ENCODE measurements around the gene NINJ2. TPM values are rescaled to one million over a fixed set of nuclear protein-coding genes. Genes with fewer than 3 reads are reported as not detected.
A peak's percentile ranks its signal among the peaks of the same experiment; 100 is the strongest.
"Not testable (repeated sequence)": the region's sequence is repeated elsewhere in the genome, so short reads cannot be mapped to it uniquely, and the experiment has no call there.

Gene NINJ2
- 1 to 10 TPM; 2.1 to 4.2 TPM for total RNA-seq

DNA sequence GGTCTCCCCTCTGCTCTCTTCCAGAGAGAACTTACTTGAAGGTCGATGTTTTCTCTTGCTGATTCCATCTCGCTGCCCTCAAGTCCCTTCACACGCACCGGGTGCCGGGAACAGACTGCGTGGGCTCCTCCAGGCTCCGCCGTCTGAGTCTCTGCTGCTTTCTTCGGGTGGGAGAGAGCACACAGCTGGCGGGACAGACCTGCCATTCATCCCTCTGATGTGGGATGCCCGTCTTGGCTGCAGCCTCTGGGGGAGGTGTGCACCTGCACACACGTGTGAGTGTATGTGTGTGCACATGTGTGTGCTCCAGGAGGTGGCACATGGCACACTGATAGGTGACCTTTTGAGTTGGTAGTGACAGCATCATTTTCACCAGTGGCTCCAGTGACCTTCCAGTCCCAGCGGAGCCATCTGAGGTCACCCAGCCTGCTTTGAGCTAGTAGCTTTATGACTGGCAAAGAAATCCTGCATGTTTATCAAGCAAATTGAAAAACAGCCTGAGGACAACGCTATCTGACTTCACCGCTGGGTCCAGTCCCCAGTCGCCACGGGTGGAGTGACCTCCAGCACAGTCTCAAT, at the start of gene NINJ2:
TSS of gene NINJ2 (minus strand) at position 153 of the 579 bp plus-strand sequence. CDS start at position 68, 85 bp downstream.
- H3K9ac ChIP-seq (ENCODE audit: low read depth in 2 of 2, low read length in 2 of 2), result peak within 1 kb of the TSS in 1 of 2 donors; percentile 14
- no peak within 1 kb of the TSS for H3K4me3 ChIP-seq
- no peaks in the 10 kb centered on the region for H3K9me3 ChIP-seq
- no peak for DNase-seq
- H3K4me1 ChIP-seq, result no peaks in the 10 kb centered on the region
- no peaks in the 10 kb centered on the region for H3K27me3 ChIP-seq
- intact Hi-C loops (cut with DNase I), result no loop called here
- H3K36me3 ChIP-seq, result no peaks in the 10 kb centered on the region
- no peak within 1 kb of the TSS for H3K27ac ChIP-seq
- no peak for TF ChIP-seq CTCF (IDR thresholded peaks at IDR 0.05)

DNA sequence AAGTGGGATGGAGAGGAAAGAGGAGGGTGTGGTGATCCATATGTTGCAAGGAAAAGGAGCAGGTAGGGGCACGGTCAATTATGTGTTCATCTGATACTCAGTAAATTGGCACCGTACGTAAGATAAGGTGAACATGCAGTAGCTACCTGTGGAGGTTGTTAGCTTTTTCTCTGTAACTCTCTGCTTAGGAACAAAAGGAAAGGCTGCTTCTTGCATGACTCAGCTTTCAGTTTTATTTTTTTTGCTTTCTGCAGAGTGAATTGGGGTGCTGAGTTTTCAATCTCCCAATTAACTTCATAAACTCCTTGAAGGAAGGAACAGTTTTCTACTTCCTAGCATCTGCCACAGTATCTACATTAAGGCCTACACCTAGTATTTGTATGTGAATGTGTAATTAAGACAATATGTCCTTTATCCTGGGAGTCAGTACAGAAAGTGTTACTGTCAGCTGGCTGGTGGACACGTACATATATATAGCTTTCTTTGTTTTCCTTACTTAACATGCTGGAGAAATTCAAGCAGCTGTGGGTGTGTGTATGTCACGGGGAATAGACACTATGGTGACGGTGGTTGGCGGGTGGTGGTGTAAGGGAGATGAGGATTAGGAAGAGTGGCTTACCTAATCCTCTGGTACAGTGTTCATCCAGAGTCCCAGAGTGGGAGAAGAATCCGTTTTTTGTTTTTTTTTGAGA, 49.1 kb upstream of the NINJ2 start:
- Histone ChIP-seq H3K4me1 (no peaks in the 10 kb centered on the region), H3K9ac (ENCODE audit: low read depth in 2 of 2, low read length in 2 of 2) (no peak overlapping the region), H3K4me3 (no peak overlapping the region), H3K36me3 (no peaks in the 10 kb centered on the region), H3K27ac (no peak overlapping the region), H3K27me3 (no peaks in the 10 kb centered on the region), H3K9me3 (no peaks in the 10 kb centered on the region)
- no peak for TF ChIP-seq CTCF (IDR thresholded peaks at IDR 0.05)
- no peak for DNase-seq
- intact Hi-C loops (cut with DNase I), result no loop called here

DNA sequence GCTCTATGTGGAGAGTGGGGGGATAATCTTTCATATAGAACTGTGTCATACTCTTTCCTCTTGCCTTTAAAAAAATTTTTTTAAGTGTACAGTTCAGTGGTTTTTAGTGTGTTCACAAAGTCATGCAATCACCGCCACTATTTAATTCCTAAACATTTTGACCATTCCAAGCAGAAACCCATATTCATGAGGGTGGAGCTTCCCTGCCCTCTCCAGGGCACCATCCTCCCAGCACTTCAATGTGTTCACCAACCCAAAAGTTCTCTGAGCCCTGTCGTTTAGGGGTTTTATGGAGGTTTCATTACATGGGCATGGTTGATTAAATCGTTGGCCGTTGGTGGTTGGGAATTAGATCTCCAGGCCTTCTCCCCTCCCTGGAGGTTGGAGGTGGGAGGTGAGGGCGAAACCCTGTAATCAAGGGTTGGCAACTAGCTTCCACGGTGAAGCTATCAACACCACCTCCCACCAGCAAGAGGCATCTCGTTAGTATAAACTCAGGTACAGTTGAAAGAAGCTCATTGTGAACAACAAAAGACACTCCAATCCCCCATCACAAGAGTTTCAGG, 46.3 kb upstream of the NINJ2 start:
- intact Hi-C loops (cut with DNase I), result no loop called here
- Histone ChIP-seq H3K4me3 (no peak overlapping the region), H3K9ac (ENCODE audit: low read depth in 2 of 2, low read length in 2 of 2) (no peak overlapping the region), H3K4me1 (no peaks in the 10 kb centered on the region), H3K36me3 (no peaks in the 10 kb centered on the region), H3K9me3 (no peaks in the 10 kb centered on the region), H3K27me3 (no peaks in the 10 kb centered on the region), H3K27ac (no peak overlapping the region)
- DNase-seq, result no peak
- no peak for TF ChIP-seq CTCF (IDR thresholded peaks at IDR 0.05)

DNA sequence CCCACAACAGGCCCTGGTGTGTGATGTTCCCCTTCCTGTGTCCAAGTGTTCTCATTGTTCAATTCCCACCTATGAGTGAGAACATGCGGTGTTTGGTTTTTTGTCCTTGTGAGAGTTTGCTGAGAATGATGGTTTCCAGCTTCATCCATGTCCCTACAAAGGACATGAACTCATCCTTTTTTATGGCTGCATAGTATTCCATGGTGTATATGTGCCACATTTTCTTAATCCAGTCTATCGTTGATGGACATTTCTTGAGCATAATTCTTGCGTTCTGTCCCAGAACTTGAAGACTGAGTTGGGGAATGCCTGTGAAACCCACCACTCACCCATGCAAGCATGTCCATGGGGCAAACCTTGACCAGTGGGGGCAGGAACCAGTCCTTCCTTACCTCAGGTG, 44.8 kb upstream of the NINJ2 start:
- H3K9me3 ChIP-seq; intact Hi-C loops (cut with DNase I); H3K27ac ChIP-seq; H3K9ac ChIP-seq (ENCODE audit: low read depth in 2 of 2, low read length in 2 of 2); H3K4me3 ChIP-seq; H3K27me3 ChIP-seq; DNase-seq; H3K36me3 ChIP-seq; H3K4me1 ChIP-seq: not testable (repeated sequence)

DNA sequence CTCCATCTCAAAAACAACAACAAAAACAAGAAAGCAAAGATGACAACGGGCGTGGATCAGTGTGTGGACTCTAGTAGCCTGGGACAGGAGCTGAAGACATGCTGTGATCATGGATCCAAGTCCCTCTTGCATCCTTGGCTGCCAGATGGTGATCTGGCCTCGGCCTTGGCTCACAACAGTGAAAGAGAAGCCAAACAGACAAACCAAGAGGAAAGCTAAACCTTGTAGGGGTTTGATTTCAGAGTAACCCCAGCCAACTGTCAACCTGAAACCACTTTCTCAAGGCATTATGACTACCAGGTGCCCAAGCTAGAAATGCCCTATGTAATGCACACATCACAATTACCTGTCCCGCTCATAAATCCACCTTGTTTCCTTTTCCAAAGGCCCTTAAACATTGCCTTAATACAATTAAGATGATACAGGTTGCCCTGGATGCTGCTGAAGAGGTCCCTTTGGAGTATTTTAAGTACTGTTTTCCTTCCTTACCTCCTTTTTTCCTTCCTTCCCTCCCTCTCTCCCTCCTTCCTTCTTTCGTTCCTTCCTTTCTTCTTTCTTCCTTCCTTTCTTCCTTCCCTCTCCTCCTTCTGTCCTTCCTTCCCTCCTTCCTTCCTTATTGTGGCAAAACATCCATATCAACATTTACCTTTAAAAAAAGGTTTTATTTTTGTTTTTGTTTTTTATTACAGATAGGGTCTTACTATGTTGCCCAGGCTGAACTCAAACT, 41.4 kb upstream of the NINJ2 start:
- intact Hi-C loops (cut with DNase I), result no loop called here
- H3K27ac ChIP-seq, result no peak overlapping the region
- H3K27me3 ChIP-seq, result no peaks in the 10 kb centered on the region
- DNase-seq, result no peak
- no peaks in the 10 kb centered on the region for H3K9me3 ChIP-seq
- H3K36me3 ChIP-seq, result no peaks in the 10 kb centered on the region
- H3K4me3 ChIP-seq, result no peak overlapping the region
- TF ChIP-seq CTCF (IDR thresholded peaks at IDR 0.05), result no peak
- no peaks in the 10 kb centered on the region for H3K4me1 ChIP-seq
- no peak overlapping the region for H3K9ac ChIP-seq (ENCODE audit: low read depth in 2 of 2, low read length in 2 of 2)
